Activated naive CD8-positive, alpha-beta T cell treated with anti-CD3 and anti-CD28 coated beads, Interleukin-2, amount 10 ng/mL, durations not matched to agents 7 days and 5 days (primary cell): ENCODE results near the gene SPG11. TPM values are rescaled to one million over a fixed set of nuclear protein-coding genes. Genes with fewer than 3 reads are reported as not detected.
A peak's percentile ranks its signal among the peaks of the same experiment; 100 is the strongest.

Source experiments
- ATAC-seq: fragments of 150-1000 bp; cut with Tn5 transposase; one replicate; pipeline ENCODE4 v1.10.0; 2021; ENCODE audit warnings: low read depth, moderate library complexity
- POLR2A ChIA-PET: fragments of 350-600 bp; sonication (Branson Sonifier 250); formaldehyde crosslinking; loops from one replicate; lab custom pipeline; 2021; ENCODE audit warnings: antibody characterized with exemption; lab: Charles Lee
- DNase-seq: peaks from one replicate; pipeline ENCODE4 v3.0.0; 2021
- H3K27ac Mint-ChIP-seq: one replicate; pipeline ENCODE4 v1.8.0; 2022; ENCODE audit warnings: mild to moderate bottlenecking, mixed read lengths
- H3K27me3 Mint-ChIP-seq: one replicate; pipeline ENCODE4 v1.8.0; 2022; ENCODE audit warnings: mild to moderate bottlenecking, moderate library complexity, mixed read lengths
- H3K36me3 Mint-ChIP-seq: one replicate; pipeline ENCODE4 v1.8.0; 2021; ENCODE audit warnings: mild to moderate bottlenecking, mixed read lengths
- H3K4me1 Mint-ChIP-seq: one replicate; pipeline ENCODE4 v1.8.0; 2021; ENCODE audit warnings: mixed read lengths
- H3K4me3 Mint-ChIP-seq: one replicate; pipeline ENCODE4 v1.8.0; 2022; ENCODE audit warnings: mild to moderate bottlenecking, moderate library complexity, mixed read lengths
- H3K9me3 Mint-ChIP-seq: one replicate; pipeline ENCODE4 v1.8.0; 2021; ENCODE audit warnings: mixed read lengths
- total RNA-seq, 2 experiments: library from RNA; stranded (reverse); gene quantifications; one replicate each; pipeline ENCODE4 v1.2.3, GENCODE V29; 2021

SPG11 gene
- total RNA-seq, 2 experiments from 2014 or later: 110 TPM

DNA sequence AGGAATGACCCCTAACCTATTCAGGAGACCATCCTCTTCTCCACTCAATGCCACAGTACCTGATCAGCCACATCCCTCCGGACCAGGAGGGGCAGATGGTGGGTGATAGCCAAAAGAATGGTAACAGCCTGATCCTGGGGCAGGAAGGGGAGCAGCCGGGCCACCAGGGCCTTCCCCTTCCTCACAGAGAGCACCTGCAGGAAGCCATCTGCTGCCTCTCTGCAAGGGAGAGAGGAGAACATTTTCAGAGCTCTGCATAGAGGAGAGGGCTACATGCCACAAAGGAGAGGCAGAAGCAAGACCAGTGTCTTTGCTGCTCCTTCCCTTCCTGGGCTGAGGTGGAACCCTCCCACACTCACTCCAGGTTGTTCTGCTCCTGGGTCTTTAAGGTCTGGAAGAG, 5.5 kb upstream of the SPG11 start:
- H3K4me3 Mint-ChIP-seq: no peak overlapping the region
- H3K36me3 Mint-ChIP-seq: peaks cover 6% of the 10 kb centered on the region
- no peaks in the 10 kb centered on the region for H3K9me3 Mint-ChIP-seq
- POLR2A ChIA-PET: interaction anchor here (1.5 to 17.5 kb wide), 4 partner anchors 9 to 63 kb away, joined by 9 to 1234 read pairs (median 318); partner anchors contain the start of genes B2M, PATL2 and TRIM69
- ATAC-seq: peak; percentile 20
- H3K4me1 Mint-ChIP-seq: peaks cover 58% of the 10 kb centered on the region
- no peaks in the 10 kb centered on the region for H3K27me3 Mint-ChIP-seq
- no peak for DNase-seq
- peak overlapping the region; percentile 67 for H3K27ac Mint-ChIP-seq

DNA sequence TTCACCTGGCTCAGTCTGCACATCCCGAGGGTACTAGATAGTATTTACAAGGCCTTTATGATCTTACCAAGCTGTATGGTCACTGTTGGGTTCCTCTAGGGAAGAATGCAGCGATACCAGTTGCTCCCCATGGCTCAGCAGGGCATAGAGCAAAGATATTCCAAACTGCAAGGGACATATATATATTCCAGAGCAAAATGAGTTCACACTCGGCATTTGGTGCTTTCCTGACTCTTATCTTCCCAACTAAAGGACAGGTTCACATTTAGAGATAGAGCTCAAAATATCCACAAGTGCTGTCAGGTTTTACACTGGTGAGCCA, 3.5 kb upstream of the SPG11 start:
- peak overlapping the region; percentile 79 for H3K4me3 Mint-ChIP-seq
- H3K27ac Mint-ChIP-seq: peak overlapping the region; percentile 98
- POLR2A ChIA-PET: interaction anchor here (0.7 to 17.5 kb wide), 6 partner anchors 9 to 65 kb away, joined by 3 to 1234 read pairs (median 119); partner anchors contain the start of genes B2M, PATL2 and TRIM69
- DNase-seq (no peak), ATAC-seq (no peak)
- no peaks in the 10 kb centered on the region for H3K9me3 Mint-ChIP-seq
- peaks cover under 1% of the 10 kb centered on the region for H3K36me3 Mint-ChIP-seq
- H3K4me1 Mint-ChIP-seq: peaks cover 57% of the 10 kb centered on the region
- H3K27me3 Mint-ChIP-seq: no peaks in the 10 kb centered on the region

DNA sequence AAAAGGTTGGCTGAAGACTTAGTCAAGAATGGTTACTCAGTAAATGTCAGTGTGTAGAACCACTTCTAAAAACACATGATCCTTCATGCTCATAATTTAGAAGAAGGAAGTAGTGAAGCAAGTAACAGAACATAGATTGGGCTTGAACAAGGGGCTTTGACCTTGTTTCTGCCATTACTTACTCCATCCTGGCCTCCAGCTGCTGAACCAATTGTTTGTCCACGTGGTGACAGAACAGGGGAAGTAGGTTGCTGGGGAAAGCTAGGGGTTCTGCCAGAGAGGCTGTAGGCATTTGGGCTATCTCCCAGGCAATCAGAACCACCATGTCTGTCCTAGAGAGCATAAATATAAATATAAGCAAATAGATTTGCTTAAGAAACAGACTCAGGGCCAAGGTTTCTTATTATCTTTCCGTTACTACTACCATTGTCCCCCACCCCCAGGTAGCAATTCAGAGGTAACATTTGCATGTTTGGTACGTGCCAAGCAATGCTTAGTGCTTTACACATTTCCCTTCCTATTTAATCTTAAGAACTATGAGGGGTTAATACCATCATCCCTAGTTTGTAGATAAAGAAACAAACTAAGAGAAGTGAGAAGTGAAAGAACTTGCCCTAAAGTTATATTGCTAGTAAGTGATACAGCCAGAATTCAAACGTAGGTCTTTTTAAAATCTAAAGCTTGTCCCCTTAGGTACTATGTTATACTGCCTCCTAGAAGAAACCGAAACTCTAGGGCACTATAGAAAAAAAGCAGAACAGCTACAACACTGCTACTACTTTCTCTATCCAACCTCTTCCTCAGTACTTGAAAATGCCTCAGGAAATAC, 3.0 kb upstream of the SPG11 start:
- H3K27me3 Mint-ChIP-seq: no peaks in the 10 kb centered on the region
- peak overlapping the region; percentile 98 for H3K27ac Mint-ChIP-seq
- POLR2A ChIA-PET: interaction anchor here (0.7 to 17.5 kb wide), 6 partner anchors 10 to 65 kb away, joined by 3 to 1234 read pairs (median 119); partner anchors contain the start of genes B2M, PATL2 and TRIM69
- peak overlapping the region; percentile 79 for H3K4me3 Mint-ChIP-seq
- H3K9me3 Mint-ChIP-seq: no peaks in the 10 kb centered on the region
- peaks cover 1% of the 10 kb centered on the region for H3K36me3 Mint-ChIP-seq
- peaks cover 56% of the 10 kb centered on the region for H3K4me1 Mint-ChIP-seq
- ATAC-seq (no peak), DNase-seq (no peak)

DNA sequence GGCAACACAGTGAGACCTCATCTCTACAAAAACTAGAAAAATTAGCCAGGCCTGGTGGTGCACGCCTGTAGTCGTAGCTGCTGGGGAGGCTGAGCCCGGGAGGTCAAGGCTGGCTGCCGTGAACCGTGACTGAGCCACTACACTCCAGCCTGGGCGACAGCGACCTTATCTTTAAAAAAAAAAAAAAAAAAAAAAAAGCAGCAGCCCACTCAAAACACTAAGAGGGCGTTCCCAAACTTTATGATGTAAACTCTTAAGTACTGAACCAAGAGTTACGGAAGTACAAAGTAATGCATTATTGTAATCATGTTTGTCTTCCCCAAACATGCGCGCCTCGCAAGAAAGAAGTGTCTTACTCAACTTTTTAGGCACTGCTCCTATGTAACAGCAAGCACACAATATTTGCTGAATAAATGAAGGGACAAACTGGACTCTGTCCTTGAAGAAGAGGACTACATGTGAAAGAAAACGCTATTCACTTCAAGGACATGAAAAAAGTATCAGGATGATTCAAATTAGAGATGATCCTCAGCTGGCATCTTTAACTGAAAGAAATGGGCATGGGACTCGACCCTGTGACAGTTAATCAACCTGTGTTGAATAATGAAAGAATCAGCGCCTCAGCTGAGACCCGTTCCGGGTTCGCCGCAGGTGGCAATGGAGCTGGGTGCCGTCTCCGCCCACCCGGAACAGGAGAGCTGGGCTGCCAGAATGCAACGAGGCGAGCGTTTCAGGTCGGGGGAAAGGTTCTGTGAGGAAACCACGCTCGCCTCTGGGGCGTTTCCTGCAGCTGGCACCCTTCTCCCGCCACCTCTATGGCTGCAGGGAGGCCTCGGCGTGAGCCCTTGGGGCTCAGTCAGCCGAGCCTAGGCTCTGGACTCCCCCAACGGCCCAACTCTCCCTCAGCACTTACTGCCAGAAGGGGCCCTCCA, 718 bp downstream of the SPG11 start:
- DNase-seq: peak; percentile 85

DNA sequence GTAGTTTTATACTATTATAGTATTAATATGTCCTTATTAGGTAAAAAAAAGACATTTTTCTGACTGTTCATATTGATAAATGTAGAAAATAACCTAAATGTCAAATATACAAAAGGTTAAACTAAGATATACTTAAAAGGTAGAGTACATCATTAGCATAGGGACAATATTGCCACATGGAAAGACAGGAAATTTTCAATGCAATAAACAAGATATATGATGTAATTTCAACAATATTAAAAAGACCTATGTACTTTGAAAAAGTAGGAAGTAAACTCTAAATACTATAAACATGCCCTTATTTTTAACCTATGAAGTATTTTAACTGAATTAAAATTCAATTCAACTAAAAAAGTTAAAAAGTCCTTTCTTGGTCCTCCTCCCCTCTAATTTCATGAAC, 1.9 kb downstream of the SPG11 start:
- DNase-seq (no peak), ATAC-seq (no peak)
- Mint-ChIP-seq H3K36me3 (peaks cover 16% of the 10 kb centered on the region), H3K27me3 (no peaks in the 10 kb centered on the region), H3K9me3 (no peaks in the 10 kb centered on the region), H3K27ac (peak overlapping the region; percentile 46), H3K4me1 (peaks cover 38% of the 10 kb centered on the region), H3K4me3 (peak overlapping the region; percentile 94)
- POLR2A ChIA-PET: interaction anchor here (0.5 to 17.5 kb wide), 5 partner anchors 21 to 235 kb away, joined by 5 to 1234 read pairs (median 88); partner anchors contain the start of genes B2M, PATL2 and TRIM69

More for the DNA sequence above, 718 bp downstream of the SPG11 start:
- Mint-ChIP-seq H3K27me3 (no peaks in the 10 kb centered on the region), H3K27ac (peak overlapping the region; percentile 98), H3K36me3 (peaks cover 12% of the 10 kb centered on the region), H3K9me3 (no peaks in the 10 kb centered on the region), H3K4me3 (peak overlapping the region; percentile 94), H3K4me1 (peaks cover 45% of the 10 kb centered on the region)
- peak; percentile 64 for ATAC-seq
- POLR2A ChIA-PET: interaction anchor here (0.6 to 17.5 kb wide), 21 partner anchors 14 to 841 kb away, joined by 3 to 1234 read pairs (median 6); partner anchors contain the start of genes B2M, EIF3J, PATL2 and TRIM69

DNA sequence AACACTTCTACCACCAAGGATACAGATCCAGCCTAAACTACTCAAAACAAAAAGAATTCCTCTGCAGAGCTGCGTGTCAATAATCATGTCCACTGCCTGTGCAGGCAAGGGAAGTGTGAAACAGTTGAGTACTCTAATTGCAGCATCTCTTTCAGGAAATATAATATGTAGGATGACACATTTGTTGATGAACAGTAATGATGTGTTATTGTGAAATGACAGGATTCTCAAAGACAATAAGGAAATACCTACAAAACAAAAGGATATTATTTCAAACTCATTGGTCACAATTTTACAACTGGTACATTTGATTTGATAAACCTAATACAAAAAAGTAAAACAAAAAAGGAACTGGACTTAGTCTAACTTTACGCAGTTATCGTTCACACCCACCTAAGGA, 4.4 kb downstream of the SPG11 start:
- ATAC-seq: no peak
- DNase-seq: no peak
- POLR2A ChIA-PET: interaction anchor here (14.0 to 17.5 kb wide), 2 partner anchors 55 to 73 kb away, joined by 622 to 1234 read pairs; partner anchors contain the start of genes B2M, PATL2 and TRIM69
- Mint-ChIP-seq H3K27me3 (no peaks in the 10 kb centered on the region), H3K27ac (no peak overlapping the region), H3K36me3 (peaks cover 27% of the 10 kb centered on the region), H3K4me3 (no peak overlapping the region), H3K9me3 (no peaks in the 10 kb centered on the region), H3K4me1 (peaks cover 22% of the 10 kb centered on the region)

DNA sequence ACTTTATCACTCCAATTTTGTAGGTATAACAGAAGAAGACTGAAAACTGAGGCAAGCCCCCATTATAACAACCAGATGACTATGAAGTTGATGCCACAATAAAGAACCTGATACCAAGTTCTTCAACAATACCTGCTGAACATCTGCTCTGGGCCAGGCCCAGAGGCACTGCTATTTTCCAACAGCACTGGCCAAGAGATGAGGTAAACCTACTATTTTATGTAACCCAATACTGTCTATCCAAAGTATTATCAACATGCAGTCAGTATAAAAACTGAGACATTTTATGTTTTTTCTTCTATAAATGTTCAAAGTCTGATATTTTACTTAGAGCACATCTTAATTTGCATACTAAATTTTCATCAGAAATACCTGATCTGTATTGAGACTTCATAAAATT, 6.1 kb downstream of the SPG11 start:
- Mint-ChIP-seq H3K4me1 (peaks cover 21% of the 10 kb centered on the region), H3K27ac (no peak overlapping the region), H3K27me3 (no peaks in the 10 kb centered on the region), H3K4me3 (no peak overlapping the region), H3K9me3 (no peaks in the 10 kb centered on the region), H3K36me3 (peaks cover 31% of the 10 kb centered on the region)
- no peak for ATAC-seq
- DNase-seq: no peak
- POLR2A ChIA-PET: interaction anchor here (1.3 kb wide), 1 partner anchor 54 kb away, joined by 6 read pairs; the partner anchor contains the start of genes B2M and PATL2

DNA sequence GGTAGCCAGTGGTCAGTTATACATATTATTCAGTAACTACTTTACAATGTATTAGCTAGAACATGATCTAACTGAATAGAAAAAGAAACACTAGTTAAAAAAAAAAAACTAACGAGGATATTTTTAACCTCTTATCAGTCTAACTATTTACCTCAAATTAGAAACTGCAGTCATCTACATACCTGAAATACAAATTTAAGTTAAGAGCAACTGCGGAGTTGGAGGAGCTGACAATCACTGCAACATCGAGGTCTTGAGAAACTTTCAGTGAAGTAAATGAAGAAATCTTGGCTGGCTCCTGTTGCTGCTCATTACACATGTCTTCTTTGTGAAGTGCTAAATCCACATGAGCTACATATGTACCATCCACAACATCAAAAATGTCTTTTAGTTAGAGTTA, 6.5 kb downstream of the SPG11 start:
- H3K27me3 Mint-ChIP-seq: no peaks in the 10 kb centered on the region
- peaks cover 21% of the 10 kb centered on the region for H3K4me1 Mint-ChIP-seq
- no peak for ATAC-seq
- no peak overlapping the region for H3K27ac Mint-ChIP-seq
- no peak for DNase-seq
- no peak overlapping the region for H3K4me3 Mint-ChIP-seq
- POLR2A ChIA-PET: interaction anchor here (1.3 kb wide), 1 partner anchor 54 kb away, joined by 6 read pairs; the partner anchor contains the start of genes B2M and PATL2
- peaks cover 34% of the 10 kb centered on the region for H3K36me3 Mint-ChIP-seq
- H3K9me3 Mint-ChIP-seq: no peaks in the 10 kb centered on the region

DNA sequence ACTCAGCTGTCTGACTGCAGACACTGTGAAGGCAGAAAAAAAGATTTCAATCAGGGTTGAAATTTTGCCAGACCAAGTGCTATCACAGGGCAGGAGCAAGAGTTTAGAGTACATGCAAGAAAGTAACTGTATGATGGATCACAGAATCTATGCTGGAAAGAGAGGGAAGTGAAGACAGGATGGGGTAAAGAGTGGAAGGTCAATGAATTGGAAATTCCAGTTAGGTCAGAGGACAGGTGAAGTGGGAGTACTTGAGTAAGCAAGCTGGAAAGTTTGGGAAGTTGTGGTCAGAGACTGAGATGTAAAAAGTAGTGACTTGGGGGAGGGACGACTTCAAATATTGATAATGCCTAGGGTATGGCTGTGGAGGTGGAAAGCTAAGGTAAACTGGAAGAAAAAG, 7.2 kb downstream of the SPG11 start:
- peaks cover 16% of the 10 kb centered on the region for H3K4me1 Mint-ChIP-seq
- no peak overlapping the region for H3K4me3 Mint-ChIP-seq
- POLR2A ChIA-PET: interaction anchor here (0.6 to 1.3 kb wide), 2 partner anchors 47 to 55 kb away, joined by 3 to 6 read pairs; partner anchors contain the start of genes B2M and PATL2
- no peak for DNase-seq
- peaks cover 39% of the 10 kb centered on the region for H3K36me3 Mint-ChIP-seq
- no peak for ATAC-seq
- no peaks in the 10 kb centered on the region for H3K27me3 Mint-ChIP-seq
- H3K27ac Mint-ChIP-seq: no peak overlapping the region
- no peaks in the 10 kb centered on the region for H3K9me3 Mint-ChIP-seq

DNA sequence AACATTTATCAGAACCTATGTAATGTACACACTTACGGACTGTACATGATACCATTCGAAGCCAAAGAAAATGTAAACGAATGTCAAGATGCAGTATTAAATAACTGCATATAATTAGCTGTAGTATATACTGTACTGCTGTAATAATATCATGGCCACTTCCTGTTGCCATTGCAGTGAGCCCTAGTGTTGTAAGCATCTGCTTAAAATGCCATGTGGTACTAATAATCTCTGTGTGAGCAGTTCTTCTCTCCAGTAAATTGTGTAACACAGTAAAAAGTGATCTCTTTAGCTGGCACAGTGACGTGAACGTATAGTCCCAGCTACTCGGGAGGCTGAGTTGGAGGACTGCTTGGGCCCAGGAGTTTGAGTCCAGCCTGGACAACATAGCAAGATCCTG, 8.6 kb downstream of the SPG11 start:
- DNase-seq: no peak
- POLR2A ChIA-PET: interaction anchor here (1.4 to 1.7 kb wide), 2 partner anchors 56 to 57 kb away, joined by 3 read pairs; partner anchors contain the start of genes B2M and PATL2
- Mint-ChIP-seq H3K27ac (no peak overlapping the region), H3K4me1 (peaks cover 12% of the 10 kb centered on the region), H3K4me3 (no peak overlapping the region), H3K9me3 (no peaks in the 10 kb centered on the region), H3K36me3 (peaks cover 42% of the 10 kb centered on the region), H3K27me3 (no peaks in the 10 kb centered on the region)
- no peak for ATAC-seq

DNA sequence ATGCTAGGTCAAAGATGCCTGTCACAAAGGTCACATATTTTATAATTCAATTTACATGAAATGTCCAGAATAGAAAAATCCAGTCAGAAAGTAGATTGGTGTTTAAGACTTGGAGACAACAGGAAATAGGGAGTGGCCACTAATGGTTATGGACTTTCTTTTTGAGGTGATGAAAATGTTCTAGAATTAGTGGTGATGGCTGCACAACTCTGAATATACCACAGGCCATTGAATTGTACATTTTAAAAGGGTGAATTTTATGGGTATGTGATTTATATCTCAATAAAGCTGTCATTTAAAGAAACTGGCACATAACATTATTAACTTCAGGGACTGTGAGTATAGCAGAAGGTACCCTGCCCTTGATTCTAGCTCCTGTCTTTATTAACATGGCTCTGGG, 15.8 kb downstream of the SPG11 start:
- no peak for ATAC-seq
- Mint-ChIP-seq H3K9me3 (peaks cover 7% of the 10 kb centered on the region), H3K27me3 (no peaks in the 10 kb centered on the region), H3K36me3 (peaks cover 63% of the 10 kb centered on the region), H3K4me1 (peaks cover 15% of the 10 kb centered on the region), H3K27ac (no peak overlapping the region), H3K4me3 (no peak overlapping the region)
- POLR2A ChIA-PET: interaction anchor here (0.6 kb wide), 1 partner anchor 897 kb away, joined by 6 read pairs; no protein-coding TSS in a partner anchor
- DNase-seq: no peak

DNA sequence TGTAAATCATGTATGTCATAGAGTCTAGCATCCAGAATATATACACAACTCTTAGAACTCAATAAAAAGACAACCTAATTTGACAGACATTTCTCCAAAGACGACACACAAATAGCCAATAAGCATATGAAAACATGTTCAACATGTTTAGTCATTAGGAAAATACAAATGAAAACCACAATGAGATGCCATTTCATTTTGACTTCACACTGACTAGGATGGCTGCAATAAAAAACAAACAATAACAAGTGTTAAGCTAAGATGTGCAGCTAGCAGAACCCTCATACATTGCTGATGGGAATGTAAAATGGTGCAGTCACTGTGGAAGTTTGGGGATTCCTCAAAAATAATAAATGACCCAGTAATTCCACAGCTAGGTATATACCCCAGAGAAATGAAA, 16.4 kb downstream of the SPG11 start:
- DNase-seq (no peak), ATAC-seq (no peak)
- Mint-ChIP-seq H3K9me3 (peaks cover 7% of the 10 kb centered on the region), H3K27me3 (no peaks in the 10 kb centered on the region), H3K27ac (no peak overlapping the region), H3K4me1 (peaks cover 15% of the 10 kb centered on the region), H3K36me3 (peaks cover 61% of the 10 kb centered on the region), H3K4me3 (no peak overlapping the region)
- POLR2A ChIA-PET: interaction anchor here (0.6 kb wide), 1 partner anchor 897 kb away, joined by 6 read pairs; no protein-coding TSS in a partner anchor
